Superior temporal gyrus (tissue), 1 donor: ENCODE data around the gene MXRA8.
"Not testable (repeated sequence)": the region's sequence is repeated elsewhere in the genome, so short reads cannot be mapped to it uniquely, and the experiment has no call there.

ENCODE experiments used
- DNase-seq: peaks from one replicate; pipeline ENCODE4 v3.0.0-alpha.2; 2016; ENCODE audit errors: extremely low spot score

MXRA8 gene

GRCh38 chr1:1320666-1321448 is 37.5 kb downstream of the MXRA8 start:
- DNase-seq, result no peak

GRCh38 chr1:1319646-1319941 is 38.8 kb downstream of the MXRA8 start:
- no peak for DNase-seq

- no peak for DNase-seq
These were observed 39.3 kb downstream of the MXRA8 start for GRCh38 chr1:1318777-1319645.

GRCh38 chr1:1318131-1318652 is 40.2 kb downstream of the MXRA8 start:
- DNase-seq, result peak; percentile 55

- DNase-seq, result no peak
These were observed 40.9 kb downstream of the MXRA8 start for GRCh38 chr1:1317420-1317819.

GRCh38 chr1:1316199-1316598 is 42.2 kb downstream of the MXRA8 start:
- not testable (repeated sequence) for DNase-seq

GRCh38 chr1:1315435-1315954 is 42.9 kb downstream of the MXRA8 start:
- no peak for DNase-seq

- no peak for DNase-seq
These were observed 43.5 kb downstream of the MXRA8 start for GRCh38 chr1:1314678-1315335.

GRCh38 chr1:1314237-1314586 is 44.1 kb downstream of the MXRA8 start:
- DNase-seq, result no peak

GRCh38 chr1:1313500-1314236 is 44.7 kb downstream of the MXRA8 start:
- DNase-seq, result no peak

GRCh38 chr1:1312450-1313314 is 45.7 kb downstream of the MXRA8 start:
- DNase-seq, result no peak

GRCh38 chr1:1311107-1312104 is 46.9 kb downstream of the MXRA8 start:
- DNase-seq, result no peak

GRCh38 chr1:1310476-1311053 is 47.8 kb downstream of the MXRA8 start:
- no peak for DNase-seq

- no peak for DNase-seq
These were observed 48.3 kb downstream of the MXRA8 start for GRCh38 chr1:1310109-1310385.

- DNase-seq, result no peak
These were observed 48.9 kb downstream of the MXRA8 start for GRCh38 chr1:1309251-1310108.

GRCh38 chr1:1308756-1309250 is 49.6 kb downstream of the MXRA8 start:
- DNase-seq, result no peak

GRCh38 chr1:1307923-1308755 is 50.2 kb downstream of the MXRA8 start, which contains the start of the genes ACAP3 and PUSL1:
ACAP3 (minus strand) TSS chr1:1307930; CDS start chr1:1307815, 115 bp downstream.
PUSL1 (plus strand) TSS chr1:1308597; CDS start chr1:1308644, 47 bp downstream.
- DNase-seq, result peak; percentile 87
